ENCODE results near the gene RHOD. TPM values are rescaled to one million over a fixed set of nuclear protein-coding genes. Genes with fewer than 3 reads are reported as not detected.

RHOD gene
- total RNA-seq, 1 donor from 2014 or later, result 0.35 TPM

GRCh38 chr11:67058506-67058905 lies 1.9 kb downstream of the RHOD start:
- Mint-ChIP-seq H3K4me3 (no peak overlapping the region), H3K27me3 (peaks cover 9% of the 10 kb centered on the region), H3K4me1 (peaks cover 8% of the 10 kb centered on the region), H3K27ac (no peak overlapping the region), H3K36me3 (ENCODE audit: low read depth) (no peaks in the 10 kb centered on the region), H3K9me3 (no peaks in the 10 kb centered on the region)
- no peak for DNase-seq
- intact Hi-C loops (cut with micrococcal nuclease), result no loop called here

- Mint-ChIP-seq H3K4me1 (peaks cover 7% of the 10 kb centered on the region), H3K27me3 (peaks cover 9% of the 10 kb centered on the region), H3K4me3 (no peak overlapping the region), H3K36me3 (ENCODE audit: low read depth) (no peaks in the 10 kb centered on the region), H3K27ac (no peak overlapping the region), H3K9me3 (no peaks in the 10 kb centered on the region)
- DNase-seq, result no peak
- intact Hi-C loops (cut with micrococcal nuclease), result no loop called here
Measured at GRCh38 chr11:67059671-67060070, 3.0 kb downstream of the RHOD start.

- intact Hi-C loops (cut with micrococcal nuclease), result no loop called here
- H3K9me3 Mint-ChIP-seq, result no peaks in the 10 kb centered on the region
- H3K27me3 Mint-ChIP-seq, result peaks cover 9% of the 10 kb centered on the region
- no peak overlapping the region for H3K27ac Mint-ChIP-seq
- no peak overlapping the region for H3K4me3 Mint-ChIP-seq
- H3K4me1 Mint-ChIP-seq, result peaks cover 6% of the 10 kb centered on the region
- no peaks in the 10 kb centered on the region for H3K36me3 Mint-ChIP-seq (ENCODE audit: low read depth)
- no peak for DNase-seq
Measured at GRCh38 chr11:67060111-67060522, 3.5 kb downstream of the RHOD start.

GRCh38 chr11:67062526-67063373 lies 6.1 kb downstream of the RHOD start:
- no peak for DNase-seq
- no peak overlapping the region for H3K4me3 Mint-ChIP-seq
- H3K36me3 Mint-ChIP-seq (ENCODE audit: low read depth), result no peaks in the 10 kb centered on the region
- no peaks in the 10 kb centered on the region for H3K4me1 Mint-ChIP-seq
- peaks cover 2% of the 10 kb centered on the region for H3K27me3 Mint-ChIP-seq
- no peaks in the 10 kb centered on the region for H3K9me3 Mint-ChIP-seq
- H3K27ac Mint-ChIP-seq, result no peak overlapping the region
- intact Hi-C loops (cut with micrococcal nuclease), result no loop called here

- H3K27me3 Mint-ChIP-seq, result peaks cover 8% of the 10 kb centered on the region
- H3K36me3 Mint-ChIP-seq (ENCODE audit: low read depth), result no peaks in the 10 kb centered on the region
- intact Hi-C loops (cut with micrococcal nuclease), result no loop called here
- no peak overlapping the region for H3K4me3 Mint-ChIP-seq
- no peak for DNase-seq
- no peak overlapping the region for H3K27ac Mint-ChIP-seq
- H3K9me3 Mint-ChIP-seq, result no peaks in the 10 kb centered on the region
- no peaks in the 10 kb centered on the region for H3K4me1 Mint-ChIP-seq
Measured at GRCh38 chr11:67066333-67066709, 9.7 kb downstream of the RHOD start.

- no peak overlapping the region for H3K27ac Mint-ChIP-seq
- peak; percentile 94 for DNase-seq
- peak overlapping the region; percentile 72 for H3K4me3 Mint-ChIP-seq
- no peaks in the 10 kb centered on the region for H3K36me3 Mint-ChIP-seq (ENCODE audit: low read depth)
- peaks cover 10% of the 10 kb centered on the region for H3K27me3 Mint-ChIP-seq
- H3K4me1 Mint-ChIP-seq, result peaks cover 2% of the 10 kb centered on the region
- intact Hi-C loops (cut with micrococcal nuclease), result loop anchor here (1.0 kb wide), 1 partner anchor 17 kb away; no protein-coding TSS in a partner anchor
- H3K9me3 Mint-ChIP-seq, result no peaks in the 10 kb centered on the region
Measured at GRCh38 chr11:67071420-67072284, 15.0 kb downstream of the RHOD start.

GRCh38 chr11:67072295-67072694 lies 15.6 kb downstream of the RHOD start:
- DNase-seq, result no peak
- Mint-ChIP-seq H3K4me3 (no peak overlapping the region), H3K9me3 (no peaks in the 10 kb centered on the region), H3K4me1 (peaks cover 2% of the 10 kb centered on the region), H3K27me3 (peaks cover 10% of the 10 kb centered on the region), H3K27ac (no peak overlapping the region), H3K36me3 (ENCODE audit: low read depth) (no peaks in the 10 kb centered on the region)
- intact Hi-C loops (cut with micrococcal nuclease), result no loop called here

- H3K27ac Mint-ChIP-seq, result no peak overlapping the region
- H3K4me1 Mint-ChIP-seq, result peaks cover 2% of the 10 kb centered on the region
- intact Hi-C loops (cut with micrococcal nuclease), result no loop called here
- no peak for DNase-seq
- no peaks in the 10 kb centered on the region for H3K36me3 Mint-ChIP-seq (ENCODE audit: low read depth)
- H3K4me3 Mint-ChIP-seq, result no peak overlapping the region
- no peaks in the 10 kb centered on the region for H3K9me3 Mint-ChIP-seq
- H3K27me3 Mint-ChIP-seq, result peaks cover 10% of the 10 kb centered on the region
Measured at GRCh38 chr11:67073908-67074307, 17.3 kb downstream of the RHOD start.

- intact Hi-C loops (cut with micrococcal nuclease), result no loop called here
- Mint-ChIP-seq H3K27ac (no peak overlapping the region), H3K9me3 (no peaks in the 10 kb centered on the region), H3K36me3 (ENCODE audit: low read depth) (no peaks in the 10 kb centered on the region), H3K4me3 (no peak overlapping the region), H3K27me3 (peaks cover 3% of the 10 kb centered on the region), H3K4me1 (peaks cover 6% of the 10 kb centered on the region)
- no peak for DNase-seq
Measured at GRCh38 chr11:67076202-67076601, 19.6 kb downstream of the RHOD start.

GRCh38 chr11:67079065-67079705 lies 22.5 kb downstream of the RHOD start:
- no peak overlapping the region for H3K4me3 Mint-ChIP-seq
- no peaks in the 10 kb centered on the region for H3K9me3 Mint-ChIP-seq
- intact Hi-C loops (cut with micrococcal nuclease), result no loop called here
- H3K4me1 Mint-ChIP-seq, result peaks cover 13% of the 10 kb centered on the region
- DNase-seq, result no peak
- peak overlapping the region; percentile 31 for H3K27ac Mint-ChIP-seq
- no peaks in the 10 kb centered on the region for H3K36me3 Mint-ChIP-seq (ENCODE audit: low read depth)
- peaks cover 4% of the 10 kb centered on the region for H3K27me3 Mint-ChIP-seq

- H3K4me3 Mint-ChIP-seq, result peak overlapping the region; percentile 30
- H3K36me3 Mint-ChIP-seq (ENCODE audit: low read depth), result no peaks in the 10 kb centered on the region
- intact Hi-C loops (cut with micrococcal nuclease), result loop anchor here (10.0 kb wide), 1 partner anchor 163 kb away; no protein-coding TSS in a partner anchor
- no peak for DNase-seq
- H3K27ac Mint-ChIP-seq, result no peak overlapping the region
- peaks cover 2% of the 10 kb centered on the region for H3K27me3 Mint-ChIP-seq
- H3K4me1 Mint-ChIP-seq, result peaks cover 11% of the 10 kb centered on the region
- no peaks in the 10 kb centered on the region for H3K9me3 Mint-ChIP-seq
Measured at GRCh38 chr11:67082071-67082791, 25.6 kb downstream of the RHOD start.

GRCh38 chr11:67083786-67084366 lies 27.2 kb downstream of the RHOD start:
- Mint-ChIP-seq H3K9me3 (no peaks in the 10 kb centered on the region), H3K36me3 (ENCODE audit: low read depth) (no peaks in the 10 kb centered on the region), H3K4me3 (no peak overlapping the region), H3K4me1 (peaks cover 11% of the 10 kb centered on the region), H3K27me3 (peaks cover 2% of the 10 kb centered on the region), H3K27ac (no peak overlapping the region)
- intact Hi-C loops (cut with micrococcal nuclease), result loop anchor here (10.0 kb wide), 1 partner anchor 161 kb away; no protein-coding TSS in a partner anchor
- DNase-seq, result no peak

- no peaks in the 10 kb centered on the region for H3K36me3 Mint-ChIP-seq (ENCODE audit: low read depth)
- H3K9me3 Mint-ChIP-seq, result no peaks in the 10 kb centered on the region
- DNase-seq, result no peak
- no peak overlapping the region for H3K4me3 Mint-ChIP-seq
- intact Hi-C loops (cut with micrococcal nuclease), result loop anchor here (10.0 kb wide), 1 partner anchor 159 kb away; no protein-coding TSS in a partner anchor
- H3K27ac Mint-ChIP-seq, result no peak overlapping the region
- H3K27me3 Mint-ChIP-seq, result peaks cover 2% of the 10 kb centered on the region
- H3K4me1 Mint-ChIP-seq, result peaks cover 7% of the 10 kb centered on the region
Measured at GRCh38 chr11:67085617-67086016, 29.0 kb downstream of the RHOD start.
